Measurements from ENCODE around the gene MRPL36.

The MRPL36 gene

DNA sequence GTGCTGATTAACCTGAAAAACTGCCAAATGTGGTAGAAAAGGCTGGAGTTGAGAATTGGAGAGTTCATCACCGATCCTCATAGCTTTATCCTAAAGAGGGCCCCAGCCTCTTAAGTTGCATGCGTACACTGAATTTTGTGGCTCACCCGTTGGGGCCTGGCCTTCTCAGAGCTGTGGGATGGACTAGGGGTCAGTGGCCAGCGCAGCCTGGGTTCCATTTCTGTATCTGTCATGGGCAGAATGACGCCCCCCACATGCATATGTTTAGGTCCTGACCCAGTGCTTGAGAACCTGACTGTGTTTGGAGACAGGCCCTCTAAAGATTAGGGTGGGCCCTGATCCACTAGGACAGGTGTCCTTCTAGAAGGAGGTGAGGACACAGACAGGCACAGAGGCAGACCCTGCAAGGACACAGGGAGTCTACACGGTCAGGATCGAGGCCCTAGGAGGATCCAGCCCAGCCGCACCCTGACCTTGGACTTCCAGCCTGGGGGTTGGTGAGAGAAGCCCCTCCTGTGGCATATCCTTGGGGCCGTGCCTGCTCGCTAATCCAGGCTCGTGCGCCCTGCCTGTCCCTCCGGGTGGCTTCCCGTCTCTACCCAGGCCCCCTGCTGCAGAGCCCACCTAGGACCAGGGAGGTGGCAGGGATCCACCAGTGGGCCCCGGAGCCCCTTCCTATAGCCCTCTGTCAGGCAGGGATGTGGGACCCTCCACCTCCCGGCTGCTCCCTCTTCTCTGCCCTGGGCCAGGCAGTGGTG, 33.8 kb upstream of the MRPL36 start:
- Histone ChIP-seq H3K4me2 (ENCODE audit: low read depth, low read length) (no peak overlapping the region), H3K9ac (ENCODE audit: low read length) (no peak overlapping the region), H3K9me3 (replicated peaks; ENCODE audit: insufficient read depth, low read length) (no peaks in the 10 kb centered on the region), H3F3A (ENCODE audit: insufficient read depth, low read length) (no peaks in the 10 kb centered on the region), H2AFZ (ENCODE audit: low read length) (no peak overlapping the region), H3K4me1 (ENCODE audit: low read length) (no peaks in the 10 kb centered on the region), H3K27me3 (replicated peaks; ENCODE audit: insufficient read depth, low read length) (peaks cover 26% of the 10 kb centered on the region), H3K36me3 (replicated peaks; ENCODE audit: insufficient read depth, low read length) (no peaks in the 10 kb centered on the region), H3K27ac (ENCODE audit: low read length) (no peak overlapping the region), H4K20me1 (ENCODE audit: insufficient read depth, low read length) (no peaks in the 10 kb centered on the region), H3K4me3 (ENCODE audit: low read length) (no peak overlapping the region), H3K9me2 (replicated peaks; ENCODE audit: insufficient read depth, low read length) (no peaks in the 10 kb centered on the region), H3K79me2 (ENCODE audit: low read length) (no peaks in the 10 kb centered on the region)
- DNase-seq = no peak
- TF ChIP-seq EZH2phosphoT487 (IDR thresholded peaks at IDR 0.05; ENCODE audit: low read length) = no peak
- no peak for TF ChIP-seq EZH2 (optimal IDR thresholded peaks at IDR 0.05; ENCODE audit: low read depth, low read length)
- TF ChIP-seq, protein P1, sequence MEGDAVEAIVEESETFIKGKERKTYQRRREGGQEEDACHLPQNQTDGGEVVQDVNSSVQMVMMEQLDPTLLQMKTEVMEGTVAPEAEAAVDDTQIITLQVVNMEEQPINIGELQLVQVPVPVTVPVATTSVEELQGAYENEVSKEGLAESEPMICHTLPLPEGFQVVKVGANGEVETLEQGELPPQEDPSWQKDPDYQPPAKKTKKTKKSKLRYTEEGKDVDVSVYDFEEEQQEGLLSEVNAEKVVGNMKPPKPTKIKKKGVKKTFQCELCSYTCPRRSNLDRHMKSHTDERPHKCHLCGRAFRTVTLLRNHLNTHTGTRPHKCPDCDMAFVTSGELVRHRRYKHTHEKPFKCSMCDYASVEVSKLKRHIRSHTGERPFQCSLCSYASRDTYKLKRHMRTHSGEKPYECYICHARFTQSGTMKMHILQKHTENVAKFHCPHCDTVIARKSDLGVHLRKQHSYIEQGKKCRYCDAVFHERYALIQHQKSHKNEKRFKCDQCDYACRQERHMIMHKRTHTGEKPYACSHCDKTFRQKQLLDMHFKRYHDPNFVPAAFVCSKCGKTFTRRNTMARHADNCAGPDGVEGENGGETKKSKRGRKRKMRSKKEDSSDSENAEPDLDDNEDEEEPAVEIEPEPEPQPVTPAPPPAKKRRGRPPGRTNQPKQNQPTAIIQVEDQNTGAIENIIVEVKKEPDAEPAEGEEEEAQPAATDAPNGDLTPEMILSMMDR (IDR thresholded peaks at IDR 0.05; ENCODE audit: low read length) = no peak

DNA sequence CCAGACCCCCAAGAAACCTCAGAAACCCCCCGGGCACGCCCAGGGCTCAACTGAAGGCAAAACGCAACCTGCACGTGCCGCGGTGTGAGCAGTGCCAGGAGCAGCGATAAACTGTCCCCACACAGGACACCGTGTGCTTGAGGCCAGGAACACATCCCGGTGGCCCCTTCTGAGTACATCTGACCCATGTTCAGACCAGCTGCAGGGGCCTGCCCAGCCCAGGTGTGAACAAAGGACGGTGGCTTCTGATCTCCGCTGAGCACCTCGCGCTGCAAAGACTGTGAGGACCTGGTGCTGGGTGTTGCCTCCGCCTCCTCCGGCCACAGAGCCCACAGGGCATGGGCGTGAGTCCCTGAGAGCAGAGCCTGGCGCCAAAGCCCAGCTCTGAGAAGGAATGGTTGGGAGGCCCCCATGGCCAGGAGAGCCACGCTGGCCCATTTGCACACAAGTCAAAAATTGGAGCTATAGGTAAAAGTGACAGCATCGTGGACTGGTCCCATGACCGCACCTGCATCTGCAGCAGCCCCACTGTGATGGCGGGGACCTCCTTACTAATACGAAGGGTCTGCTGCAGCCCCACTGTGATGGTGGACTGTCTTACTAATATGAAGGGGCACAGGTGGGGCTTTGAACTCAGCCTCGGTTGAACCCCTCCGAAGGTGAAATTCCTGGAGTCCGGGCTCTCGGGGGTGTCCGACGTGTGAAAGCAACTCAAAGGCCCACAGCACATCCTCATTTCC, 33.0 kb upstream of the MRPL36 start:
- Histone ChIP-seq H3K4me3 (ENCODE audit: low read length) (no peak overlapping the region), H3K9me2 (replicated peaks; ENCODE audit: insufficient read depth, low read length) (no peaks in the 10 kb centered on the region), H3K27me3 (replicated peaks; ENCODE audit: insufficient read depth, low read length) (peaks cover 26% of the 10 kb centered on the region), H3K36me3 (replicated peaks; ENCODE audit: insufficient read depth, low read length) (no peaks in the 10 kb centered on the region), H3K4me1 (ENCODE audit: low read length) (no peaks in the 10 kb centered on the region), H3K9me3 (replicated peaks; ENCODE audit: insufficient read depth, low read length) (no peaks in the 10 kb centered on the region), H3K79me2 (ENCODE audit: low read length) (no peaks in the 10 kb centered on the region), H2AFZ (ENCODE audit: low read length) (no peak overlapping the region), H3K4me2 (ENCODE audit: low read depth, low read length) (no peak overlapping the region), H3K27ac (ENCODE audit: low read length) (no peak overlapping the region), H3F3A (ENCODE audit: insufficient read depth, low read length) (no peaks in the 10 kb centered on the region), H4K20me1 (ENCODE audit: insufficient read depth, low read length) (no peaks in the 10 kb centered on the region), H3K9ac (ENCODE audit: low read length) (no peak overlapping the region)
- TF ChIP-seq, protein P1 (IDR thresholded peaks at IDR 0.05; ENCODE audit: low read length) = no peak
- DNase-seq = no peak

DNA sequence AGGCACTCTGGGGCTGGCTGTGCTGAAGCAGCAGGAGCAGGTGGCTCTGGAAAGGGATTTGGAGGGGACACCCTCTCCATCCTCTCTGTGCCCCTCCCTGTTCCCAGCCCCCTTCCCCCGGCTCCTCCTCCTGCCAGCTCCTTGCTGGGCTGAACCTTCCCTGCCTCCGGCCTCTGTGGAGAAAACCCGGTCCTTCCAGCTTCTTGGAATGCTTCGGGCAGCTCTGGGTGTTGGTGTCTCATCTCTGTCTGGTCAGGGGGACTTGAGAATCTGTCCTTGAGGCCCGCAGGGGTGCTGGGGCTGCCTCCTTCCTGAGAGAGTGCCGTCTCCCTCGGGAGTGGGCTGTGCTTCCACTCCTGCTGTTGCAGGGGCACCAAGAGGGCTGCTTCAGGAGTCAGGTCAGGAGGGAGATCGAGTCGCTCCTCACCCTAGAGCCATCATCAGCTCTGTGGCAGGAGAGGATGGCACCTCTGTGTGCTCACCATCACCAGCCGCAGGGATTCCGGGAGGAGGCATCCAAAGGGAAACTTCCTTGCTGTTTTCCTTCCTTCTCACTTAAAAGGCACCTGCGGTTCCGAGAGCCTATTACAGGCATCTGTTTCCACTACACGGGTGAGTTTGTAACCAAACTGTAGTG, 32.2 kb upstream of the MRPL36 start:
- H4K20me1 ChIP-seq (ENCODE audit: insufficient read depth, low read length) = no peaks in the 10 kb centered on the region
- TF ChIP-seq EZH2phosphoT487 (IDR thresholded peaks at IDR 0.05; ENCODE audit: low read length) (no peak), EZH2 (optimal IDR thresholded peaks at IDR 0.05; ENCODE audit: low read depth, low read length) (no peak)
- TF ChIP-seq, protein P1 (IDR thresholded peaks at IDR 0.05; ENCODE audit: low read length) = no peak
- DNase-seq = no peak
- peaks cover 20% of the 10 kb centered on the region for H3K27me3 ChIP-seq (replicated peaks; ENCODE audit: insufficient read depth, low read length)
- no peaks in the 10 kb centered on the region for H3K4me1 ChIP-seq (ENCODE audit: low read length)
- H3K9me3 ChIP-seq (replicated peaks; ENCODE audit: insufficient read depth, low read length) = no peaks in the 10 kb centered on the region
- H3K9me2 ChIP-seq (replicated peaks; ENCODE audit: insufficient read depth, low read length) = no peaks in the 10 kb centered on the region
- H3K4me2 ChIP-seq (ENCODE audit: low read depth, low read length) = no peak overlapping the region
- no peak overlapping the region for H2AFZ ChIP-seq (ENCODE audit: low read length)
- no peak overlapping the region for H3K4me3 ChIP-seq (ENCODE audit: low read length)
- no peaks in the 10 kb centered on the region for H3F3A ChIP-seq (ENCODE audit: insufficient read depth, low read length)
- H3K27ac ChIP-seq (ENCODE audit: low read length) = no peak overlapping the region
- H3K9ac ChIP-seq (ENCODE audit: low read length) = no peak overlapping the region
- no peaks in the 10 kb centered on the region for H3K36me3 ChIP-seq (replicated peaks; ENCODE audit: insufficient read depth, low read length)
- no peaks in the 10 kb centered on the region for H3K79me2 ChIP-seq (ENCODE audit: low read length)
